Panc1 (cell line): Measurements from ENCODE around the gene HOXD13. TPM values are rescaled to one million over a fixed set of nuclear protein-coding genes. Genes with fewer than 3 reads are reported as not detected.
A peak's percentile ranks its signal among the peaks of the same experiment; 100 is the strongest.

Experiments used
- ATAC-seq: fragments of 200-7000 bp; cut with Tn5 transposase; 2 replicates; pipeline ENCODE4 v1.9.1; 2020; ENCODE audit warnings: mild to moderate bottlenecking, moderate library complexity
- BruUV-seq: library from RNA; stranded (reverse); fragments of 400-500 nt; replicated peaks from 2 replicates; lab custom pipeline; 2021; lab: Mats Ljungman, UMichigan
- CTCF ChIA-PET: fragments of 300-600 bp; sonication (Branson Sonifier 250); formaldehyde crosslinking; loops from one replicate; lab custom pipeline; 2022; ENCODE audit warnings: antibody characterized with exemption; lab: Charles Lee
- POLR2A ChIA-PET: fragments of 300-600 bp; sonication (Branson Sonifier 250); formaldehyde crosslinking; loops from one replicate; lab custom pipeline; 2022; ENCODE audit warnings: antibody characterized with exemption; lab: Charles Lee
- DNase-seq: peaks from one replicate; pipeline ENCODE4 v3.0.0-alpha.2; 2010; ENCODE audit warnings: low read depth, low spot score
- H3K27ac ChIP-seq: 2 replicates; pipeline ENCODE4 v1.5.1; 2011; ENCODE audit warnings: mild to moderate bottlenecking, low read length, inconsistent platforms
- H3K27me3 ChIP-seq: fragments of 200-500 bp; sonication (Bioruptor generic); 2 replicates; pipeline ENCODE4 v1.6.0; 2014; ENCODE audit warnings: low read length, inconsistent platforms; ENCODE audit not compliant: control insufficient read depth, insufficient read depth
- H3K36me3 ChIP-seq: fragments of 200-500 bp; sonication (Bioruptor generic); 2 replicates; pipeline ENCODE4 v1.5.1; 2014; ENCODE audit warnings: inconsistent platforms, mild to moderate bottlenecking, low read length, moderate library complexity; ENCODE audit not compliant: control insufficient read depth, insufficient read depth
- H3K4me1 ChIP-seq: 2 replicates; pipeline ENCODE4 v1.5.1; 2011; ENCODE audit warnings: inconsistent platforms, mild to moderate bottlenecking, low read length, moderate library complexity; ENCODE audit not compliant: control insufficient read depth, insufficient read depth
- H3K4me3 ChIP-seq, 2 experiments: 2 replicates each; pipeline ENCODE4 v1.5.1; 2011 to 2012; ENCODE audit warnings: low read depth in 2 of 2, low read length in 2 of 2, mild to moderate bottlenecking in 2 of 2, inconsistent platforms in 1 of 2, moderate library complexity in 1 of 2
- H3K9me3 ChIP-seq: fragments of 200-500 bp; sonication (Bioruptor generic); 2 replicates; pipeline ENCODE4 v1.5.1; 2014; ENCODE audit warnings: low read depth, mild to moderate bottlenecking, inconsistent platforms, low read length, moderate library complexity; ENCODE audit not compliant: control insufficient read depth, insufficient read depth
- POLR2AphosphoS5 ChIP-seq: IDR thresholded peaks from 2 replicates; pipeline ENCODE4 v1.6.1; 2012; ENCODE audit warnings: mild to moderate bottlenecking, low read depth, low read length, moderate library complexity
- SIN3A ChIP-seq: IDR thresholded peaks from 2 replicates; pipeline ENCODE4 v1.6.1; 2012; ENCODE audit warnings: low read depth, mild to moderate bottlenecking, low read length, moderate library complexity, borderline replicate concordance; ENCODE audit not compliant: insufficient read depth
- TCF7L2 ChIP-seq: IDR thresholded peaks from 2 replicates; pipeline ENCODE4 v1.6.1; 2011; ENCODE audit warnings: mild to moderate bottlenecking, low read depth, low read length, inconsistent platforms
- in situ Hi-C: cut with HindIII; loops from 2 replicates; pipeline ENCODE4 v1.10.0; 2016; ENCODE audit warnings: low sequenced_read_pairs, low pct_unique_long_range_greater_than_20kb
- intact Hi-C: fragments of 100-400 bp; cut with micrococcal nuclease; formaldehyde crosslinking; loops from one replicate; pipeline ENCODE4 v1.10.0; 2022; ENCODE audit not compliant: unreplicated experiment
- total RNA-seq: library from RNA; stranded (reverse); gene quantifications from one replicate; pipeline ENCODE4 v1.2.1, GENCODE V29; 2021; ENCODE audit not compliant: unreplicated experiment
- TF ChIP-seq, protein P1 (sequence below), 2 experiments: IDR thresholded peaks; 2 replicates each; pipeline ENCODE4 v1.6.1; 2011 to 2012; ENCODE audit warnings: low read depth in 2 of 2, control low read depth in 1 of 2, low read length in 1 of 2, mild to moderate bottlenecking in 1 of 2, moderate library complexity in 1 of 2; ENCODE audit not compliant: insufficient read depth in 1 of 2
- TF ChIP-seq, protein P2 (sequence below): fragments of 450-650 bp; IDR thresholded peaks from 2 replicates; pipeline ENCODE4 v1.5.1; 2017; ENCODE audit warnings: mild to moderate bottlenecking

Gene HOXD13
- total RNA-seq, 1 experiment from 2014 or later = not detected

DNA sequence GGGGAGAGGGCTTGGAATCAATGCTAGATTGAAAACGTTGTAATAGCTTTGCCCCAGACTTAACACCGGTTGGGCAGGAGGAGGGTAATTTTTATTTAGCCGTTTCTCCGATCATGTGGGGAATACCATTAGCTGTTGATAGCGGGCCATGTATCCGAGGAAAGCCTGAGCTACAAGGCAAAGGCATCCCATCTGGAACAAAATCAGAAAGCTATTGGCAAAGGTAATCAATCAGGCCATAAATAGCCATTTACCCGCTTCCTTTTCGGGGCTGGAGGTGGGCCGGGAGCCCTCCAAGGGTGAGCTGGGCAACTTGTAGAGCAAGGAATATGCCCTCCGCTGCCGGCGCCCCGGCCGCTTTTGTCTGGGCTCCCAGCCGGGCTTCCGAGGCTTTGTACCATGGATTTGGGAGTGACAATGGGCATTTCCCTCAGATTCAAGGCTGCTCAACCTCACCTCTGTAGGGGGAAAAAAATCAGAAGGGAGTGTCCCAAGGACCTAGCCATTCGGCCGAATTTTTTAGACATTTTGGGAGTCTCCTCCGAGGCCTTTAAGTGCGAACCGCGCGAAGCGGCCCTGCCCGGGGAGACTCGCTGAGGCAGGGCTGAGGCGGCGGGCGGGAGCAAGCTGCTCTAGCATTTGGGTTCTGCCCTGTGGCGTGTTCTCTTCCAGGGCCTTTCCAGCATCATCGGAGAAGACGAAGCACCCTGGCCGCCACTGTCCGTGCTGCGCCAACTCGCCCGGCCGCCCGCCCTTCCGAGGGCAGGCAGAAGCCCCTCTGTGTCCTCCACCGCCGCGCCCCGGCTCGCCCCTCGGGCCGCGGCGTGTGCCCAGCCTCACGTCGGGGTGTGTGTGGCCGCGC is 28.9 kb downstream of the HOXD13 start:
- no peak overlapping the region for H3K4me3 ChIP-seq
- TF ChIP-seq, protein P1, sequence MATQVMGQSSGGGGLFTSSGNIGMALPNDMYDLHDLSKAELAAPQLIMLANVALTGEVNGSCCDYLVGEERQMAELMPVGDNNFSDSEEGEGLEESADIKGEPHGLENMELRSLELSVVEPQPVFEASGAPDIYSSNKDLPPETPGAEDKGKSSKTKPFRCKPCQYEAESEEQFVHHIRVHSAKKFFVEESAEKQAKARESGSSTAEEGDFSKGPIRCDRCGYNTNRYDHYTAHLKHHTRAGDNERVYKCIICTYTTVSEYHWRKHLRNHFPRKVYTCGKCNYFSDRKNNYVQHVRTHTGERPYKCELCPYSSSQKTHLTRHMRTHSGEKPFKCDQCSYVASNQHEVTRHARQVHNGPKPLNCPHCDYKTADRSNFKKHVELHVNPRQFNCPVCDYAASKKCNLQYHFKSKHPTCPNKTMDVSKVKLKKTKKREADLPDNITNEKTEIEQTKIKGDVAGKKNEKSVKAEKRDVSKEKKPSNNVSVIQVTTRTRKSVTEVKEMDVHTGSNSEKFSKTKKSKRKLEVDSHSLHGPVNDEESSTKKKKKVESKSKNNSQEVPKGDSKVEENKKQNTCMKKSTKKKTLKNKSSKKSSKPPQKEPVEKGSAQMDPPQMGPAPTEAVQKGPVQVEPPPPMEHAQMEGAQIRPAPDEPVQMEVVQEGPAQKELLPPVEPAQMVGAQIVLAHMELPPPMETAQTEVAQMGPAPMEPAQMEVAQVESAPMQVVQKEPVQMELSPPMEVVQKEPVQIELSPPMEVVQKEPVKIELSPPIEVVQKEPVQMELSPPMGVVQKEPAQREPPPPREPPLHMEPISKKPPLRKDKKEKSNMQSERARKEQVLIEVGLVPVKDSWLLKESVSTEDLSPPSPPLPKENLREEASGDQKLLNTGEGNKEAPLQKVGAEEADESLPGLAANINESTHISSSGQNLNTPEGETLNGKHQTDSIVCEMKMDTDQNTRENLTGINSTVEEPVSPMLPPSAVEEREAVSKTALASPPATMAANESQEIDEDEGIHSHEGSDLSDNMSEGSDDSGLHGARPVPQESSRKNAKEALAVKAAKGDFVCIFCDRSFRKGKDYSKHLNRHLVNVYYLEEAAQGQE (IDR thresholded peaks at IDR 0.05; ENCODE audit: insufficient read depth in 1 of 2, low read depth in 2 of 2, low read length in 1 of 2) = no peak
- TF ChIP-seq POLR2AphosphoS5 (no peak), TCF7L2 (no peak), SIN3A (no peak)
- TF ChIP-seq, protein P2, sequence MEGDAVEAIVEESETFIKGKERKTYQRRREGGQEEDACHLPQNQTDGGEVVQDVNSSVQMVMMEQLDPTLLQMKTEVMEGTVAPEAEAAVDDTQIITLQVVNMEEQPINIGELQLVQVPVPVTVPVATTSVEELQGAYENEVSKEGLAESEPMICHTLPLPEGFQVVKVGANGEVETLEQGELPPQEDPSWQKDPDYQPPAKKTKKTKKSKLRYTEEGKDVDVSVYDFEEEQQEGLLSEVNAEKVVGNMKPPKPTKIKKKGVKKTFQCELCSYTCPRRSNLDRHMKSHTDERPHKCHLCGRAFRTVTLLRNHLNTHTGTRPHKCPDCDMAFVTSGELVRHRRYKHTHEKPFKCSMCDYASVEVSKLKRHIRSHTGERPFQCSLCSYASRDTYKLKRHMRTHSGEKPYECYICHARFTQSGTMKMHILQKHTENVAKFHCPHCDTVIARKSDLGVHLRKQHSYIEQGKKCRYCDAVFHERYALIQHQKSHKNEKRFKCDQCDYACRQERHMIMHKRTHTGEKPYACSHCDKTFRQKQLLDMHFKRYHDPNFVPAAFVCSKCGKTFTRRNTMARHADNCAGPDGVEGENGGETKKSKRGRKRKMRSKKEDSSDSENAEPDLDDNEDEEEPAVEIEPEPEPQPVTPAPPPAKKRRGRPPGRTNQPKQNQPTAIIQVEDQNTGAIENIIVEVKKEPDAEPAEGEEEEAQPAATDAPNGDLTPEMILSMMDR = no peak
- no peak overlapping the region for H3K27ac ChIP-seq
- in situ Hi-C loops = no loop called here
- no TSS peak for BruUV-seq
- H3K9me3 ChIP-seq = no peaks in the 10 kb centered on the region
- CTCF ChIA-PET = interaction anchor here (1.0 to 1.1 kb wide), 2 partner anchors 10 to 531 kb away, joined by 4 to 5 read pairs; no protein-coding TSS in a partner anchor
- H3K4me1 ChIP-seq = no peaks in the 10 kb centered on the region
- ATAC-seq (no peak), DNase-seq (no peak)
- intact Hi-C loops = loop anchor here (10.0 kb wide), 1 partner anchor 693 kb away; no protein-coding TSS in a partner anchor
- no peaks in the 10 kb centered on the region for H3K27me3 ChIP-seq
- POLR2A ChIA-PET = no interaction called here
- H3K36me3 ChIP-seq = no peaks in the 10 kb centered on the region

DNA sequence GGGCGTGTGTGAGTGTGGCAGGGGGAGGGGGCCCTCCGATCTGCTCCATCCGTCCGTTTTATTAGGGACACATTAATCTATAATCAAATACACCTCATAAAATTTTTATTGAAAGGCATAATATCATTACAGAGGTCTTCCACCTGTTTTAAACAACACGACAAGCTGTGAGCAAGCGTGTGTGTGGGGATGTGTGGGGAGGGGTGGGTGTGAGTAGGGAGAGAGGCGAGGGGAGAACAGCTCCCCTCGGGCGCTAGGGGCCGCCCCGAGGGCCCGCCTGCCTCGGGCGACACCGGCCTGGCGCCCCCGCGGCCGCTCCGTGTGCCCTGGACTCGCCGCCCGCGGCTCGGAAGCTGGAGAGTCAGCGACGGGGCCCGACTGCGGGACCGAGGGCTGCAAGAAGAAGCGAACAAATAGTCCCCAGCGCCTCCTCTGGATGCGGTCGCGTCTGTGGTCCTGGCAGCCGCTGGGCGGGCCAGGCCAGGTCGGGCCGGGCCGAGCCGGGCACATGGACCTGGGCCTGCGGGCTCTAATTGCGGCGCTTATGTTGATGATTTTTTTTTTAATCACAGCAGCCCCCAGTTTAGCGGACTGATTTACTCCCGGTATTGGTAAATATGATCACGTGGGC is 29.6 kb downstream of the HOXD13 start:
- DNase-seq = no peak
- in situ Hi-C loops = no loop called here
- Histone ChIP-seq H3K27me3 (no peaks in the 10 kb centered on the region), H3K4me1 (peaks cover 5% of the 10 kb centered on the region), H3K4me3 (peak overlapping the region in 1 of 2 experiments; percentile 33; a peak in 1 of 4 replicates), H3K27ac (no peak overlapping the region), H3K9me3 (no peaks in the 10 kb centered on the region), H3K36me3 (no peaks in the 10 kb centered on the region)
- ATAC-seq = no peak
- ChIA-PET CTCF (no interaction called here), POLR2A (no interaction called here)
- BruUV-seq = no TSS peak
- TF ChIP-seq, protein P2 = no peak
- no peak for TF ChIP-seq TCF7L2
- TF ChIP-seq, protein P1 (IDR thresholded peaks at IDR 0.05; ENCODE audit: insufficient read depth in 1 of 2, low read depth in 2 of 2, low read length in 1 of 2) = no peak
- no peak for TF ChIP-seq SIN3A
- no peak for TF ChIP-seq POLR2AphosphoS5
- intact Hi-C loops = loop anchor here (10.0 kb wide), 1 partner anchor 693 kb away; no protein-coding TSS in a partner anchor
